Muscle of leg (tissue), 11 donors: ENCODE data around the gene PPP1R9A. TPM values are rescaled to one million over a fixed set of nuclear protein-coding genes. Genes with fewer than 3 reads are reported as not detected.

Experiments
- DNase-seq: peaks from one replicate; pipeline ENCODE4 v3.0.0; 2013
- H3K27ac ChIP-seq: one replicate; pipeline ENCODE4 v1.5.1; 2013; ENCODE audit warnings: mild to moderate bottlenecking, low read length, control low read depth
- H3K27me3 ChIP-seq: one replicate; pipeline ENCODE4 v1.6.1; 2013; ENCODE audit warnings: low read length; ENCODE audit not compliant: control insufficient read depth, insufficient read depth
- H3K36me3 ChIP-seq: one replicate; pipeline ENCODE4 v1.6.1; 2013; ENCODE audit warnings: low read length; ENCODE audit not compliant: control insufficient read depth, insufficient read depth
- H3K4me1 ChIP-seq: one replicate; pipeline ENCODE4 v1.6.1; 2013; ENCODE audit warnings: low read length; ENCODE audit not compliant: control insufficient read depth, insufficient read depth
- H3K4me3 ChIP-seq: one replicate; pipeline ENCODE4 v1.5.1; 2013; ENCODE audit warnings: low read length, control low read depth
- H3K9me3 ChIP-seq: replicated peaks from 2 replicates; pipeline ENCODE4 v1.6.1; 2013; ENCODE audit warnings: low read depth, low read length; ENCODE audit not compliant: control insufficient read depth
- WGBS: methylation state at CpG from one replicate; pipeline ENCODE4 v1.1.5; 2013; ENCODE audit warnings: missing lambda C conversion rate; ENCODE audit not compliant: insufficient coverage; 5-methylcytosine and 5-hydroxymethylcytosine counted together
- polyA plus RNA-seq, 8 donors: library from polyadenylated mRNA; unstranded; fragments of 120-200 nt; gene quantifications; one replicate each; pipeline versions ENCODE4 v1.2.1 to v1.2.3, GENCODE V29; 2013; ENCODE audit warnings: inconsistent platforms in 1 of 8, low replicate concordance in 1 of 8; ENCODE audit not compliant: insufficient read length in 8 of 8, insufficient read depth in 1 of 8
- total RNA-seq: library from RNA; stranded (reverse); fragments of 120-200 nt; gene quantifications from one replicate; pipeline ENCODE4 v1.2.4, GENCODE V29; 2013

Gene PPP1R9A
- total and polyA plus RNA-seq, 9 donors: 14.8 to 45.0 (median 19.8) TPM

- peaks cover 22% of the 10 kb centered on the region for H3K4me1 ChIP-seq
- H3K27ac ChIP-seq: peak overlapping the region; percentile 86
- WGBS: no CpG with 5 or more reads among the region's 2 CpGs
- peak; percentile 83 for DNase-seq
- H3K9me3 ChIP-seq: no peaks in the 10 kb centered on the region
- no peak overlapping the region for H3K4me3 ChIP-seq
- H3K36me3 ChIP-seq: no peaks in the 10 kb centered on the region
- no peaks in the 10 kb centered on the region for H3K27me3 ChIP-seq
These were observed 64.9 kb downstream of the PPP1R9A start for GRCh38 chr7:94972296-94972695.

DNA sequence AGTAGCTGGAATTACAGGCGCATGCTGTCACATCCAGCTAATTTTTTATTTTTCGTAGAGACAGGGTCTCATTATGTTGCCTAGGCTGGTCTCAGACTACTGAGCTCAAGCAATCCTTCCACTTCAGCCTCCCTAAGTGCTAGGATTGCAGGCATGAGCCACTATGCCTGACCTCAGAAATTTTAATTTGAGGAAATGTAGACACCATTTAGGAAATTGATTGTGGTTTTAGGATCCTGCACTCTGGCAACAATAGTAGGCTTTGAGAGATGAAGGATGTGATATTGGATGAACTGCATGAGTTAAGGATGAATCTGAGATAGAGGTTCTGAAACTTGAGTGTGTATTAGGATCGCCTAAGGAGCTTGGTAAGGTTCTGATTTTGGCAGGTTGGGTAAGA lies 66.5 kb downstream of the PPP1R9A start:
- no peaks in the 10 kb centered on the region for H3K36me3 ChIP-seq
- no peak for DNase-seq
- peaks cover 22% of the 10 kb centered on the region for H3K4me1 ChIP-seq
- H3K27me3 ChIP-seq: no peaks in the 10 kb centered on the region
- no peaks in the 10 kb centered on the region for H3K9me3 ChIP-seq
- 100% methylated on average over 1 of the region's 3 CpGs for WGBS
- H3K4me3 ChIP-seq: no peak overlapping the region
- peak overlapping the region; percentile 80 for H3K27ac ChIP-seq

DNA sequence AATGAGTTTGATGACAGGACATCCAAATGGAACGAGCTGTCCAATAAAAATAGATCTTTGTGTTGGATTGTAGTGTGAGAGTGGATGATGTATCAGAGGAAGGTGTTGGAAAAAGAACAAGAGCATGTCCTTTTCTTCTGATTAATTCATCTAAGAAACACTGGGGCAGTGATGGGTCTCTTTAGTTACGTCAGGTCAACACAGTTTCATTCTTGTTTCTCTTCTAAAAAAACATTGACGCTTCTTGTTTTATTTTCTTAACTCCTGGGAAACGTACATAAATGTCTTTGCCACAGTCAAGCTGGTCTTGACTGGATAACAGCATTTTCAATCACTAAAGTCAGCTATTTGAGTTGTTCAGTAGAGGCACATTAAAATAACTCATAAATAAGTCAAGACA lies 67.0 kb downstream of the PPP1R9A start:
- DNase-seq: no peak
- WGBS: no CpG with 5 or more reads among the region's 4 CpGs

DNA sequence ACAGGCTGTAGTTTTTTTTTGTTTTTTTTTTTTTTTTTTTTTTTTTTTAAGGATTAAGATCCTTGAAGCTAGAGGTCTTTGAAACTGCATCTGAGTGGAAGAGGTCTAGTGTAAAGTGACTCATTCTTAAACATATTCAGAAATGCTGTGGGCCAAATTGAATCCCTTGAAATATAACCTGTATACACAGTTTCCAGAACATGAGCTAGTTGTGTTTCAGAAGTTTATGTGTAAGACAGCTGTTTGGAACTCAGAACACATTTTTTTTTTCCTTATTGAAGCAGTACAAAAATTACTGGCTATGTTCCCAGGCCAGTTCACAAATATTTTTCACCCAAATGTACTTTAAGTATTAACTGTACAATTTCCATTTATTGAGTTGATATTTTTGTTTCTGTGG lies 67.9 kb downstream of the PPP1R9A start:
- H3K27ac ChIP-seq: peak overlapping the region; percentile 80
- no peaks in the 10 kb centered on the region for H3K36me3 ChIP-seq
- H3K4me1 ChIP-seq: peaks cover 11% of the 10 kb centered on the region
- H3K9me3 ChIP-seq: no peaks in the 10 kb centered on the region
- H3K27me3 ChIP-seq: no peaks in the 10 kb centered on the region
- H3K4me3 ChIP-seq: no peak overlapping the region
- DNase-seq: peak; percentile 98

More for the DNA sequence above, 67.0 kb downstream of the PPP1R9A start:
- H3K27me3 ChIP-seq: no peaks in the 10 kb centered on the region
- no peak overlapping the region for H3K4me3 ChIP-seq
- H3K36me3 ChIP-seq: no peaks in the 10 kb centered on the region
- H3K9me3 ChIP-seq: no peaks in the 10 kb centered on the region
- H3K4me1 ChIP-seq: peaks cover 20% of the 10 kb centered on the region
- peak overlapping the region; percentile 80 for H3K27ac ChIP-seq

GRCh38 chr7:94980418-94981142 lies 73.2 kb downstream of the PPP1R9A start:
- H3K36me3 ChIP-seq: no peaks in the 10 kb centered on the region
- H3K27me3 ChIP-seq: no peaks in the 10 kb centered on the region
- no peaks in the 10 kb centered on the region for H3K4me1 ChIP-seq
- 80% methylated on average over 3 of the region's 6 CpGs for WGBS
- no peak for DNase-seq
- no peak overlapping the region for H3K4me3 ChIP-seq
- H3K9me3 ChIP-seq: no peaks in the 10 kb centered on the region
- H3K27ac ChIP-seq: no peak overlapping the region

DNA sequence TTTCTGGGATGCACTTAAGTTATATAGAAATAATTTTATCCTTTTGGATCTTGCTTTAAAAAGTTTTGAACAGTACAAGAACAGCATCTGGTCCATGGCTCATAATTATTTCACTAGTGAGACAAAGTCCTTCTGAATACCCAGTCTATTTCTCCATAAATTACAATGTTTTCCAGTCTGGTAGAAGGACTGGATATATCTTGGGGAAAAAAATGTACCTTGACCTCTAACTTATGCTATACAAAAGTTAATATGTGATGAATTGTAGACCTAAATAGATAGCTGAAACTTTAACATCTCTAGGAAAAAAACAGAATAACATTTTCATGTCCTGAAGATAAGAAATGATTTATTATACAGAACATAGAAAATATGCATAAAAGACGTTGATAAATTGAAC lies 88.5 kb downstream of the PPP1R9A start:
- no peaks in the 10 kb centered on the region for H3K36me3 ChIP-seq
- peaks cover under 1% of the 10 kb centered on the region for H3K9me3 ChIP-seq
- no peak for DNase-seq
- no peak overlapping the region for H3K27ac ChIP-seq
- peaks cover 7% of the 10 kb centered on the region for H3K4me1 ChIP-seq
- no CpG with 5 or more reads among the region's 1 CpG for WGBS
- H3K4me3 ChIP-seq: no peak overlapping the region
- no peaks in the 10 kb centered on the region for H3K27me3 ChIP-seq

DNA sequence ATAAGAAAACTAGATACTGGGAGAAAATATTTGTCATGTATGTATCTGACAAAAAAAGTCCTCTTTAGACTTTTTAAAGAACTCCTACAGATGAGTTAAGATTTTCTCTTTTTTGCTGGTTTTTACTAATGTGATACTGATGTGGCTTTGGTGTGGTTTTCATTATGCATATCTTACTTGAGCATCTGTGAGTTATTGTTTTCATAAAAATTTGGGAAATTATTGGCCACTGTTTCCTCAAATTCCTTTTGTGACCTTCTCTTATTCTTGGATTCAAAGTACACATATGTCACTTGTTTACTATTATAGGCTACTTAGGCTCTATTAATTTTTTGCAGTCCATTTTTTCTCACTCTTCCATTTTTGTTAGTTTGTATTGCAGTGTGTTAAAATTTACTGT lies 89.0 kb downstream of the PPP1R9A start:
- Histone ChIP-seq H3K36me3 (no peaks in the 10 kb centered on the region), H3K9me3 (no peaks in the 10 kb centered on the region), H3K27me3 (no peaks in the 10 kb centered on the region), H3K4me3 (no peak overlapping the region), H3K4me1 (peaks cover 7% of the 10 kb centered on the region), H3K27ac (no peak overlapping the region)
- DNase-seq: peak; percentile 82

DNA sequence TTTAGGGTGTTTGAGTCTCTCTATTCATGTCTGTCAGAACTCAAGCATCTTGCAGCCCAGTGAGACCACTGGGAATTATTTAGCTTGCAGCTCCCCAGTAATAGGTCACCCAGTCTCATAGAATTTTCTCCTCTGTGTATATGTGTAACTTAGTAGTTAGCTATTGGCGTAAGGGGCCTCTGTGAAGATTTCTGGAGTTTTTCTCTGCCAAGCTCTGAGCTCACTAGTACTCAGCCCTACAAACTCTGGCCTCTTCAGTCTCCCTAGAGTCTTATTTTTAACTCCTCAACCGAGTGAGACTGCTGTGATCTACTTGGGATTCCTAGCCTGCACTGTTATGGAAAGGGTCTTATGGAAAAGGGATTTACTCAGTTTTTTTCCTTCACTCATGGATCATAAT lies 90.2 kb downstream of the PPP1R9A start:
- WGBS: no CpG with 5 or more reads among the region's 2 CpGs
- Histone ChIP-seq H3K4me1 (peaks cover 7% of the 10 kb centered on the region), H3K9me3 (no peaks in the 10 kb centered on the region), H3K4me3 (no peak overlapping the region), H3K27ac (peak overlapping the region; percentile 45), H3K27me3 (no peaks in the 10 kb centered on the region), H3K36me3 (no peaks in the 10 kb centered on the region)
- peak; percentile 96 for DNase-seq

GRCh38 chr7:94998266-94999068 lies 91.1 kb downstream of the PPP1R9A start:
- no peaks in the 10 kb centered on the region for H3K36me3 ChIP-seq
- H3K4me1 ChIP-seq: peaks cover 7% of the 10 kb centered on the region
- H3K27ac ChIP-seq: peak overlapping the region; percentile 65
- H3K4me3 ChIP-seq: no peak overlapping the region
- H3K9me3 ChIP-seq: no peaks in the 10 kb centered on the region
- no peaks in the 10 kb centered on the region for H3K27me3 ChIP-seq
- no CpG with 5 or more reads among the region's 3 CpGs for WGBS
- peak; percentile 52 for DNase-seq

DNA sequence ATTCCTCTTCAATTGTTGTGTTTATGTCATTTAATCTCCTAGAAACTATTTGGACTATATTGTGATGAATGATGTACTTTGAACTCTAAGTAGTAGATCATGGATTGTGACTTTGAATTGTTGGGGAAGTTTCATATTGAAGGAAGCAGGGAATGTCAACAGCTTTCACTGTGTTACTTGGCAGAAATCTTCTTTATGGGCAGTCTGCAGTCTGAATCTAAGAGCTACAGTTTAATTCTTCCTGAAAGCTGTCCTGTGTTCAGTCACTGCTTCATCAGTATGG lies 91.6 kb downstream of the PPP1R9A start:
- DNase-seq: no peak
- H3K36me3 ChIP-seq: no peaks in the 10 kb centered on the region
- H3K4me3 ChIP-seq: no peak overlapping the region
- peaks cover 7% of the 10 kb centered on the region for H3K4me1 ChIP-seq
- H3K9me3 ChIP-seq: no peaks in the 10 kb centered on the region
- H3K27me3 ChIP-seq: no peaks in the 10 kb centered on the region
- H3K27ac ChIP-seq: no peak overlapping the region
